SJSA1 (cell line): ENCODE measurements around the gene NUDC. TPM values are rescaled to one million over a fixed set of nuclear protein-coding genes. Genes with fewer than 3 reads are reported as not detected.

Experiments used
- DNase-seq, 2 experiments: peaks; one replicate each; pipeline ENCODE4 v3.0.0-alpha.2; 2015 to 2020; ENCODE audit warnings: low spot score in 2 of 2, low read depth in 1 of 2
- H3K27ac ChIP-seq: fragments of 250-450 bp; sonication (Bioruptor Pico); 2 replicates; pipeline ENCODE4 v1.5.1; 2020; ENCODE audit warnings: mild to moderate bottlenecking, moderate library complexity
- H3K27me3 ChIP-seq: fragments of 250-450 bp; sonication (Bioruptor Pico); replicated peaks from 2 replicates; pipeline ENCODE4 v1.5.1; 2020; ENCODE audit warnings: mild to moderate bottlenecking, moderate library complexity
- H3K36me3 ChIP-seq: fragments of 250-450 bp; sonication (Bioruptor Pico); 2 replicates; pipeline ENCODE4 v1.5.1; 2020; ENCODE audit warnings: mild to moderate bottlenecking
- H3K4me1 ChIP-seq: fragments of 250-450 bp; sonication (Bioruptor Pico); replicated peaks from 2 replicates; pipeline ENCODE4 v1.6.1; 2021; ENCODE audit warnings: mild to moderate bottlenecking
- H3K4me3 ChIP-seq: fragments of 250-450 bp; sonication (Bioruptor Pico); 2 replicates; pipeline ENCODE4 v1.5.1; 2020; ENCODE audit warnings: mild to moderate bottlenecking
- H3K9me3 ChIP-seq: fragments of 250-450 bp; sonication (Bioruptor Pico); replicated peaks from 2 replicates; pipeline ENCODE4 v1.5.1; 2020; ENCODE audit warnings: mild to moderate bottlenecking
- total RNA-seq: library from RNA; depleted of rRNA; stranded (reverse); fragments of >200 nt; shearing (Covaris generic); gene quantifications from 2 replicates; pipeline ENCODE4 v1.2.3, GENCODE V29; 2014

Gene NUDC
- total RNA-seq, 1 experiment from 2014 or later, result 97.9 TPM

- Histone ChIP-seq H3K27ac (no peak overlapping the region), H3K27me3 (peaks cover 3% of the 10 kb centered on the region; the same call in 1 of the 2 replicates)
These were observed 29.1 kb downstream of the NUDC start for GRCh38 chr1:26950602-26951001.

DNA sequence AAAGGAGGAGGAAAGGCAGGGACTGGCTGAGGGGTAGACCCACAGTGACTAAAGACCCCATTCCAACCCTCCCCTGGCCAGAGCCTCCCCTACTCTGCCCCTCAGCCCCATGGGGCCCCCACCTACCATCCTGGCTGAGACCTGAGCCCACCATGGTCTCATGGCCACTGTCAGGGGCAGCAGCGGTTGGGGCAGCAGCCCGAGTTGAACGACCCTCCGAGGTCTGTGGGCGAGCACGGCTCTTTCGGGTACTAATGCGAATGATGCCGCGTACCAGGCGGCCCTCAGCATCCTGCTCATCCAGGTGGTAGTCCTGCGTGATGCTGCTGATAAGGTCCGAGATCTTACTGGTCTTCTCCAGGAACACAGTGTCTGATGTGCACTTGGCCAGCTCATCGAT is 29.7 kb downstream of the NUDC start:
- no peak overlapping the region for H3K27ac ChIP-seq
- H3K27me3 ChIP-seq, result peaks cover 3% of the 10 kb centered on the region; the same call in 1 of the 2 replicates
- H3K9me3 ChIP-seq, result no peaks in the 10 kb centered on the region
- DNase-seq, result no peak
- H3K4me3 ChIP-seq, result no peak overlapping the region
- H3K4me1 ChIP-seq, result no peaks in the 10 kb centered on the region
- peaks cover 16% of the 10 kb centered on the region for H3K36me3 ChIP-seq

More at GRCh38 chr1:26950602-26951001, 29.1 kb downstream of the NUDC start:
- H3K36me3 ChIP-seq, result peaks cover 22% of the 10 kb centered on the region
- H3K9me3 ChIP-seq, result no peaks in the 10 kb centered on the region
- no peak for DNase-seq
- no peaks in the 10 kb centered on the region for H3K4me1 ChIP-seq
- H3K4me3 ChIP-seq, result no peak overlapping the region

- no peak for DNase-seq
- H3K9me3 ChIP-seq, result no peaks in the 10 kb centered on the region
- H3K27me3 ChIP-seq, result peaks cover 3% of the 10 kb centered on the region; the same call in 1 of the 2 replicates
- H3K4me1 ChIP-seq, result no peaks in the 10 kb centered on the region
- no peak overlapping the region for H3K4me3 ChIP-seq
- H3K36me3 ChIP-seq, result peaks cover 9% of the 10 kb centered on the region
- no peak overlapping the region for H3K27ac ChIP-seq
These were observed 30.4 kb downstream of the NUDC start for GRCh38 chr1:26951821-26952497.

- Histone ChIP-seq H3K27me3 (peaks cover 3% of the 10 kb centered on the region; the same call in 1 of the 2 replicates), H3K4me3 (no peak overlapping the region), H3K9me3 (no peaks in the 10 kb centered on the region), H3K4me1 (no peaks in the 10 kb centered on the region), H3K36me3 (no peaks in the 10 kb centered on the region), H3K27ac (no peak overlapping the region)
- no peak for DNase-seq
These were observed 31.8 kb downstream of the NUDC start for GRCh38 chr1:26953374-26953773.

GRCh38 chr1:26956321-26956720 is 34.8 kb downstream of the NUDC start:
- no peak for DNase-seq
- no peaks in the 10 kb centered on the region for H3K36me3 ChIP-seq
- no peak overlapping the region for H3K27ac ChIP-seq
- H3K4me3 ChIP-seq, result no peak overlapping the region
- H3K4me1 ChIP-seq, result peaks cover 12% of the 10 kb centered on the region
- peaks cover 21% of the 10 kb centered on the region for H3K27me3 ChIP-seq
- H3K9me3 ChIP-seq, result no peaks in the 10 kb centered on the region

DNA sequence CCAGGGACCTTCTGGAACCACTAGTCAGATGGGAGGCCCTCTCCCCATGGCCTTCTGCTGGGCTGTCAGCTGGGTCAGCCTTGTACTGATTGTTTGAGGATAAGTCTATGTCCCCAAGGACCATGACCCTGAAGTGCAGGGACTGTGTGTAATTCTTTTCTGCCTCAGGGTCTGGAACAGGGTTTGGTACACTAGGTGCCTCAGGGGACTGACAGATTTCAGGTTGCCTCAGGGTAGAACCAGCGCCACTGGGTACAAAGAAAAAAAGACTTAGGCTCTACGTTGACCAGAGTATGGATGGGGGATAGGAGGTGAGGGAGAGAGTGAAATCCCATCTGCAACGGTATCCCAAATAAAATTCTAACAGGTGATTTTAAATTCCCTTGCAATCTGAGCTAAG is 35.8 kb downstream of the NUDC start:
- DNase-seq, result no peak
- Histone ChIP-seq H3K36me3 (no peaks in the 10 kb centered on the region), H3K9me3 (no peaks in the 10 kb centered on the region)

GRCh38 chr1:26959270-26959669 is 37.7 kb downstream of the NUDC start:
- DNase-seq, result no peak
- H3K27me3 ChIP-seq, result peaks cover 21% of the 10 kb centered on the region
- H3K36me3 ChIP-seq, result no peaks in the 10 kb centered on the region
- no peaks in the 10 kb centered on the region for H3K9me3 ChIP-seq
- peaks cover 23% of the 10 kb centered on the region for H3K4me1 ChIP-seq
- H3K27ac ChIP-seq, result no peak overlapping the region
- no peak overlapping the region for H3K4me3 ChIP-seq

More for the DNA sequence above, 35.8 kb downstream of the NUDC start:
- no peak overlapping the region for H3K4me3 ChIP-seq
- peaks cover 22% of the 10 kb centered on the region for H3K4me1 ChIP-seq
- H3K27me3 ChIP-seq, result peaks cover 21% of the 10 kb centered on the region
- no peak overlapping the region for H3K27ac ChIP-seq

GRCh38 chr1:26959722-26960624 is 38.4 kb downstream of the NUDC start, which contains the start of gene KDF1:
Gene KDF1 (minus strand): TSS chr1:26960468. CDS start chr1:26952380, 8,088 bp downstream.
- Histone ChIP-seq H3K27ac (no peak within 1 kb of the TSS), H3K4me1 (peaks cover 23% of the 10 kb centered on the region), H3K27me3 (peaks cover 21% of the 10 kb centered on the region), H3K36me3 (no peaks in the 10 kb centered on the region), H3K4me3 (no peak within 1 kb of the TSS), H3K9me3 (no peaks in the 10 kb centered on the region)
- no peak for DNase-seq

DNA sequence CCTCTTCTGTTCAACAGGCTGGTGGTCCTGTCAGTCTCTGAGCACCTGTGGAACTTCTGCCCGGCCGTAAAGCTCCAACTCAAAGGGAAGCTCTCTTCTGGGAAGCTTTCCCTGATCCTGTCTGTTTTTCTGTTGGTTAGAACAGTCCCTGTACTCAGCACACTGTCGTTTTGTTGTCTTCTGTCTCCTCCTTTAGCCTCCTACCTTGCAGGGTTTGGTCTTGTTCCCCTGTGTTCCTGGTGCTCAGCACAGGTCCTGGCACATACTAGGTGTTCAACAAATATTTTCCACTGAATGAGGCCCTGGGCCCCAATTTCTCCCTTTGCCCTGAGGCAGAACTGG is 39.1 kb downstream of the NUDC start:
- Histone ChIP-seq H3K27me3 (peaks cover 18% of the 10 kb centered on the region), H3K4me3 (no peak overlapping the region), H3K36me3 (no peaks in the 10 kb centered on the region), H3K9me3 (no peaks in the 10 kb centered on the region), H3K27ac (no peak overlapping the region), H3K4me1 (peaks cover 23% of the 10 kb centered on the region)
- DNase-seq, result no peak

DNA sequence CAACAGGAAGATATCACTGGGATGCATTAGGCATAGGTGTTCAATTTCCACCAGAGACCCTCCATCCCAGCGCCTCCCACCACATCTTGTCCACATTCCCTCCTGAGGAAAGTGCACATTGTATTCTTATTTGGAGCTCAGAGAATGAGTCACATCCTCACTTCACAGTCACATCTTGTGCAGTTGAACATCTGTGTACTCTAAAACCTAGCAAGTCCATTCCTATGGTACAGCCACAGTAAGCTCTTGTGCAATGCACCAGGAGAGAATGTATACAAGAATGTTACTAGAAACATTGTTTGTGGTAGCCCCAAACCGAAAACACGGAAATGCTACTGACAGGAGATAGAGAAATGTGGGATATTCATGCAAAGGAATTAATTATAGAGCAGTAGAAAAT is 40.3 kb downstream of the NUDC start:
- peaks cover 23% of the 10 kb centered on the region for H3K4me1 ChIP-seq
- no peaks in the 10 kb centered on the region for H3K36me3 ChIP-seq
- H3K27me3 ChIP-seq, result peaks cover 18% of the 10 kb centered on the region
- H3K27ac ChIP-seq, result no peak overlapping the region
- no peaks in the 10 kb centered on the region for H3K9me3 ChIP-seq
- DNase-seq, result peak in 1 of 2 experiments; percentile 60
- no peak overlapping the region for H3K4me3 ChIP-seq

DNA sequence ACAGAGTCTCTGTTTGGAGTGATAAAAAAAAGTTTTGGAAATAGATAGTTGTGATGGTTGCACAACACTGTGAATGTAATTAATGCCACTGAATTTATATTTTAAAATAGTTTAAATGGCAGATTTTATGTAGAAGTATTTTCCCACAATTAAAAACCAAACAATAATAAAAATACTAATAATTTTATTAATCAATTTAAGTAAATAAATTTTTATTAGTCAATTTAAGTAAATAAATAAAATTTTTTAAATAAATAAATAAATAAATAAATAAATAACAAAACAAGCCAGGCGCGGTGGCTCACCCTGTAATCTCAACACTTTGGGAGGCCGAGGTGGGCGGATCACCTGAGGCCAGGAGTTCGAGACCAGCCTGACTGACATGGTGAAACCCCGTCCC is 43.7 kb downstream of the NUDC start:
- Histone ChIP-seq H3K4me1 (peaks cover 17% of the 10 kb centered on the region), H3K9me3 (no peaks in the 10 kb centered on the region), H3K36me3 (no peaks in the 10 kb centered on the region), H3K4me3 (no peak overlapping the region), H3K27me3 (peaks cover 3% of the 10 kb centered on the region), H3K27ac (no peak overlapping the region)
- no peak for DNase-seq

GRCh38 chr1:26965628-26966027 is 44.1 kb downstream of the NUDC start:
- Histone ChIP-seq H3K27ac (no peak overlapping the region), H3K4me3 (no peak overlapping the region), H3K36me3 (no peaks in the 10 kb centered on the region), H3K9me3 (no peaks in the 10 kb centered on the region), H3K27me3 (no peaks in the 10 kb centered on the region), H3K4me1 (peaks cover 14% of the 10 kb centered on the region)
- DNase-seq, result no peak

DNA sequence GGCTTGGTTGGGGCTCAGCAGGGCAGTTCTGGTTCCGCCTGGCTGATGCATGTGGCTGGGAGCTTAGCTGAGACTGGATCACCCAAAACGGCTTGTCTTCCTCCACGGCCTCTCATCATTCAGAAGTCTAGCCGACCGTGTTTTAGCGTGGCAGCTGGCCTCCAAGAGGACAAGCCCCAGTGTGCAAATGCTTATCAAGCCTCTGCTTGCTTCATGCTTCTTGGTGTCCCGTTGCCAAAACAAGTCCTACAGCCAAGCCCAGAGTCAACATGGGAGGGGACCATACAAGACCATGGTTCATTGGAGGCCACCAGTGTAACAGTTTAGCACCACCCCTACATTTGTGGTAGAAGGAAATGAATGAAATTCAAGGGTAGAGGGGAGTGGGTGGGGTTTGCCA is 49.3 kb downstream of the NUDC start:
- no peaks in the 10 kb centered on the region for H3K27me3 ChIP-seq
- H3K4me3 ChIP-seq, result no peak overlapping the region
- H3K36me3 ChIP-seq, result no peaks in the 10 kb centered on the region
- H3K4me1 ChIP-seq, result no peaks in the 10 kb centered on the region
- no peak for DNase-seq
- no peaks in the 10 kb centered on the region for H3K9me3 ChIP-seq
- H3K27ac ChIP-seq, result no peak overlapping the region

DNA sequence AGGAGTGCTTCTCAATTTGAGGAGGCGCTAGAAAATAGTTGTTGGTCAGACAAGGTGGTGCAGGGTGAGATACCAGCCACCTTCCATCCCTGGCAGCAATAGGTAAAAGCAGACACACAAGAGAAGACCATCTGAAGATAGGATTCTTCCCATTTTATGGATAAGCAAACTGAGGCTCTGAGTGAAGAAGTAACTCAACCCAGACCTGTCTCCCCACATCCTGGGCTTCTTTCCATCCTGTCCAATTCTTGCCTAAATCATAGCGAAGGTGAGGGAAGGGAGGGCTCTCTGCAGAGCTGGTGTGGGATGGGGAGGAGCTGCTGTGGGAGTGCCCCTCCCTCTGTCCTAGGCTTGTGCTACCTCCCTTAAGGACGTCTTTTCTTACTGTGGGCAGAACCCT is 50.0 kb downstream of the NUDC start:
- no peaks in the 10 kb centered on the region for H3K36me3 ChIP-seq
- H3K9me3 ChIP-seq, result no peaks in the 10 kb centered on the region
- no peaks in the 10 kb centered on the region for H3K4me1 ChIP-seq
- no peak for DNase-seq
- no peaks in the 10 kb centered on the region for H3K27me3 ChIP-seq
- H3K4me3 ChIP-seq, result no peak overlapping the region
- H3K27ac ChIP-seq, result no peak overlapping the region
